ENCODE data around the gene AMPH. TPM values are rescaled to one million over a fixed set of nuclear protein-coding genes. Genes with fewer than 3 reads are reported as not detected.
"Not testable (repeated sequence)": the region's sequence is repeated elsewhere in the genome, so short reads cannot be mapped to it uniquely, and the experiment has no call there.

The AMPH gene
- total RNA-seq, 2 donors from 2014 or later = not detected

DNA sequence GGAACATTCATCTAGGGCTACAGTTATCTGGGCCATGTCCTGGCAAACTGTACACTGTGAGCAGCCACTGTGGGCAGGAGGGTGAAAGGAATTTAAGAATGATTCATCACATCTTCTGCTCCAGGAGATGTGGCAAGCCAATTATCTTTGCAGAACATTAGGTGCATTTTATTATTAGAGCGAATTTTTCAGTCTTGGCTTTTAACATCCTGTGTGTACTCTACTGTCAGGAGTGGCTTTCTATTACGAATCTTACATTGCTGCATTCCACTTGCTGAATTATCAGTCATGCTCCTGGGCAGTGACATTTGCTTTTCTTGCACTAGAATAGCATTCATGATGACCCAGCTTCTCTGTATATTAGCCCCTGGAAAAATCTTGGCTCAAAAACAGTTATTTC, 248.5 kb downstream of the AMPH start:
- no peak for DNase-seq
- Mint-ChIP-seq H3K27me3 (no peaks in the 10 kb centered on the region), H3K4me1 (peaks cover 11% of the 10 kb centered on the region), H3K27ac (no peak overlapping the region), H3K36me3 (ENCODE audit: low read depth) (peaks cover 5% of the 10 kb centered on the region), H3K4me3 (no peak overlapping the region)
- no peaks in the 10 kb centered on the region for H3K9me3 ChIP-seq (ENCODE audit: control insufficient read depth, low read length, poor library complexity, severe bottlenecking)
- no peak for ATAC-seq

GRCh38 chr7:38375453-38375852, 255.7 kb downstream of the AMPH start:
- Mint-ChIP-seq H3K27ac (no peak overlapping the region), H3K27me3 (no peaks in the 10 kb centered on the region), H3K36me3 (ENCODE audit: low read depth) (peaks cover 13% of the 10 kb centered on the region), H3K4me1 (peaks cover 28% of the 10 kb centered on the region), H3K4me3 (no peak overlapping the region)
- DNase-seq (no peak), ATAC-seq (no peak)
- no peaks in the 10 kb centered on the region for H3K9me3 ChIP-seq (ENCODE audit: control insufficient read depth, low read length, poor library complexity, severe bottlenecking)

- Mint-ChIP-seq H3K27me3 (no peaks in the 10 kb centered on the region), H3K27ac (no peak overlapping the region), H3K36me3 (ENCODE audit: low read depth) (peaks cover 8% of the 10 kb centered on the region), H3K4me1 (peaks cover 30% of the 10 kb centered on the region), H3K4me3 (no peak overlapping the region)
- DNase-seq (peak; percentile 26 to 41 (median 26)), ATAC-seq (peak; percentile 68)
- H3K9me3 ChIP-seq (ENCODE audit: control insufficient read depth, low read length, poor library complexity, severe bottlenecking) = no peaks in the 10 kb centered on the region
These were observed 256.7 kb downstream of the AMPH start for GRCh38 chr7:38374507-38374906.

- H3K4me3 Mint-ChIP-seq = no peak overlapping the region
- DNase-seq (no peak), ATAC-seq (no peak)
- H3K36me3 Mint-ChIP-seq (ENCODE audit: low read depth) = peaks cover 8% of the 10 kb centered on the region
- H3K27me3 Mint-ChIP-seq = no peaks in the 10 kb centered on the region
- no peaks in the 10 kb centered on the region for H3K9me3 ChIP-seq (ENCODE audit: control insufficient read depth, low read length, poor library complexity, severe bottlenecking)
- peaks cover 29% of the 10 kb centered on the region for H3K4me1 Mint-ChIP-seq
- H3K27ac Mint-ChIP-seq = peak overlapping the region; percentile 78
These were observed 258.0 kb downstream of the AMPH start for GRCh38 chr7:38373155-38373554.

GRCh38 chr7:38372290-38372689, 258.9 kb downstream of the AMPH start:
- H3K36me3 Mint-ChIP-seq (ENCODE audit: low read depth) = peaks cover 8% of the 10 kb centered on the region
- no peak for ATAC-seq
- peak overlapping the region; percentile 78 for H3K27ac Mint-ChIP-seq
- no peaks in the 10 kb centered on the region for H3K27me3 Mint-ChIP-seq
- peaks cover 37% of the 10 kb centered on the region for H3K4me1 Mint-ChIP-seq
- H3K4me3 Mint-ChIP-seq = no peak overlapping the region
- no peak for DNase-seq
- H3K9me3 ChIP-seq (ENCODE audit: control insufficient read depth, low read length, poor library complexity, severe bottlenecking) = no peaks in the 10 kb centered on the region

DNA sequence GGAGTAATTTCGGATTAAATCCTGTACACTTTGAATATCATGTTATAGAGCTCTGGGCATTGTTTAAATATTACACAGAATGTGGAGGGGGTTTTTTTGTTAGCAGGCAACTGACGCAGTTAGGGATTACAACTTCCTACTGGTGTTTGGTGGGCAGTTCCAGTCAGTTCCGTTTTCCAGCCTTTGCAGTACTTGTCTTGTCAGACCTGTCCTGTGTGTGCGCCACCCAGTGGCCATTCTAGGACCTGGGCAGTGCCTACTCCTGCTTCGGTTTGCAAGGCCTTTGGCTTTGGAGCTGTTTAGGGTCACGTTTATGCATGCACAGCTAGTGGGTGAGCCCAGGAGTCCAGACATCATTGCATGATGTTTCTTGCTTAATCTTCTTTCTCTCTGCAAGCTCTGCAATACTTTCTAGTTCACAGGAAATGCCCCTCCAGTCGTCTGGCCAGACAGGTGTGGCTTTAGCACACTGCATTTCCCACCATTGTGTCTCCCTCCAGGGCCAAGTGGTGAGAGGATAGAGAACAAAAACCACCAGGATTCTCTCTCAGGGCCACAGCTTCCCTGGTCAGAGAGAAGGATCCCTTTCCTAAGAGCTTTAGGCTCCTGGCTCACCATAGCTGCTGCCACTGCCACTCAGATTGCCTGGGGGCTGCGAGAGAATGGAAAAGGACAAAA, 261.2 kb downstream of the AMPH start:
- peaks cover 45% of the 10 kb centered on the region for H3K4me1 Mint-ChIP-seq
- H3K4me3 Mint-ChIP-seq = peak overlapping the region; percentile 56

DNA sequence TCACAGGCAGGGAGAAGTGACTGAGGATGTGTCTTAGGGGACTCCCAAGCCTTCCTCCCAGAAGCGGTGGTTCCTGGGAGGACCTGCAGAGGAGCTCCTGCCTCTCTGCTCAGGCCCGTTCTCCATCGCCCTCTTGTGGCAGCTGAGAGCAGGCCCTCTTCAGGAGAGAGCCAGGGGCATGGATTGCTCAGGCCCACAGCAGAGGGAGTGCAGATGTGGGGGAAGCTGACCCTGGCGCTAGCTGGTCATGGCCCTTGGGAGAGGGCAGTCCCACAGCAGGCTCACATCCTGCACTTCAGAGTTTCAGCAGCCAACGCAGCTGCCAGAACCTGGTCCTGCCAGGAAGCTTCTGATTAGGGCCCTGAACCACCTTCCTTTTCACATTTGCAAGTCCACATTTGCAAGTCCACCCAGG, 263.0 kb downstream of the AMPH start:
- peak; percentile 67 to 78 (median 70) for DNase-seq
- H3K9me3 ChIP-seq (ENCODE audit: control insufficient read depth, low read length, poor library complexity, severe bottlenecking) = no peaks in the 10 kb centered on the region
- peaks cover 7% of the 10 kb centered on the region for H3K36me3 Mint-ChIP-seq (ENCODE audit: low read depth)
- H3K27ac Mint-ChIP-seq = peak overlapping the region; percentile 93
- H3K27me3 Mint-ChIP-seq = no peaks in the 10 kb centered on the region
- peaks cover 53% of the 10 kb centered on the region for H3K4me1 Mint-ChIP-seq
- peak; percentile 80 for ATAC-seq
- peak overlapping the region; percentile 77 for H3K4me3 Mint-ChIP-seq

More for the DNA sequence above, 261.2 kb downstream of the AMPH start:
- peak; percentile 62 to 68 (median 65) for DNase-seq
- Mint-ChIP-seq H3K27ac (peak overlapping the region; percentile 93), H3K27me3 (no peaks in the 10 kb centered on the region), H3K36me3 (ENCODE audit: low read depth) (peaks cover 5% of the 10 kb centered on the region)
- ATAC-seq = peak; percentile 73
- H3K9me3 ChIP-seq (ENCODE audit: control insufficient read depth, low read length, poor library complexity, severe bottlenecking) = no peaks in the 10 kb centered on the region

DNA sequence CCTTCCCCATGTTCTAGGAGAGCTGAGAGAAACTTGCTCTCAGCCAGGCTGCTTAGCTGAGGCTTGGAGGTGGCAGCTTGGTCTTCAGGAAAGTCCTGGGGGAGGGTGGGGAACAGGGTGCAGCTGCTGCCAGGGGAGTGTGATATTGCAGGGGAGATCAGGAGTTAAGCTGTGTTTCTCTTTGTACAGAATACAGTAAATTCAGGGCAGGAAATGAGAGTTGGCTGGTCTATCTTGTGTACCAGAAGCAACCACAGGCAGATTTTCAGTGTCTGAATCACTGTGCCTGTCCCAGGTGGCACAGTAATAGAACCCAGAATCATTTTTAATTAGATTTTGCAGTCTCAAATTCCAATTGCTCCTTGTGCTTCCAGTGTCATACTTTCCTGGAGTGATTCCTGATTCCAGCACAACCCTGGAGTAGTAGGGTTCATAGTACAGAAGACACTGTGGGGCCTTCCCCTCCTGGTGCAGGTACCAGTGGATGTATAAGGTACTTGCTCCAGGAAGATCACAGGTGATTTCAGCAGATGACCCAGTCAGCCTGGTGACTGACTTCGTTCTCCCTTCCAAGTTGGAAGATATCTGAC, 263.8 kb downstream of the AMPH start:
- H3K36me3 Mint-ChIP-seq (ENCODE audit: low read depth) = peaks cover 7% of the 10 kb centered on the region
- no peaks in the 10 kb centered on the region for H3K9me3 ChIP-seq (ENCODE audit: control insufficient read depth, low read length, poor library complexity, severe bottlenecking)
- no peaks in the 10 kb centered on the region for H3K27me3 Mint-ChIP-seq
- peak overlapping the region; percentile 93 for H3K27ac Mint-ChIP-seq
- peaks cover 57% of the 10 kb centered on the region for H3K4me1 Mint-ChIP-seq
- DNase-seq (no peak), ATAC-seq (peak; percentile 48)
- H3K4me3 Mint-ChIP-seq = peak overlapping the region; percentile 77

- DNase-seq (peak; percentile 56 to 65 (median 64)), ATAC-seq (peak; percentile 51)
- H3K36me3 Mint-ChIP-seq (ENCODE audit: low read depth); H3K9me3 ChIP-seq (ENCODE audit: control insufficient read depth, low read length, poor library complexity, severe bottlenecking); H3K27me3 Mint-ChIP-seq: not testable (repeated sequence)
- peaks cover 55% of the 10 kb centered on the region for H3K4me1 Mint-ChIP-seq
- H3K27ac Mint-ChIP-seq = peak overlapping the region; percentile 96
- H3K4me3 Mint-ChIP-seq = peak overlapping the region; percentile 90
These were observed 267.8 kb downstream of the AMPH start for GRCh38 chr7:38363379-38363778.

DNA sequence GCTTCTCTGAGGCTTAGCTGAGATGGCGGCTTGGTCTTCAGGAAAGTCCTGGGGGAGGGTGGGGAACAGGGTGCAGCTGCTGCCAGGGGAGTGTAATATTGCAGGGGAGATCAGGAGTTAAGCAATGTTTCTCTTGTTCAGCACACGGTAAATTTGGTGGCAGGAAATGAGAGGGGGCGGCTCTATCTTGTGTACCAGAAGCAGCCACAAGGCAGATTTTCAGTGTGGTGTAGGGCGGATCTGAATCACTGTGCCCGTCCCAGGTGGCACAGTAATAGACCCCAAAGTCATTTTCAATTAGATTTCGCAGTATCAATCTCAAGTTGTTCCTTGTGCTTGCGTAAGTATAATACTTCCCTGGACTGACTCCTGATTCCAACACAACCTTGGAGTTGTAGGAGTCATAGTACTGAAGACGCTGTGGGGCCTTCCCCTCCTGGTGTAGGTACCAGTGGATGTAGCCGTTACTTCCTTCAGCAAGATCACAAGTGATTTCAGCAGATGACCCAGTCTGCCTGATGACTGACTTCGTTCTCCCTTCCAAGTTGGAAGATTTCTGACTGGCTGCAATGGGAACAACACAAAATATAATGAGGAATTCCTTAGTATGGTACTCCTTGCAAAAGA, 268.4 kb downstream of the AMPH start:
- ATAC-seq (peak; percentile 56), DNase-seq (peak in 1 of 3 donors; percentile 24)
- H3K9me3 ChIP-seq (ENCODE audit: control insufficient read depth, low read length, poor library complexity, severe bottlenecking); H3K27me3 Mint-ChIP-seq; H3K36me3 Mint-ChIP-seq (ENCODE audit: low read depth): not testable (repeated sequence)
- peak overlapping the region; percentile 90 for H3K4me3 Mint-ChIP-seq
- H3K4me1 Mint-ChIP-seq = peaks cover 54% of the 10 kb centered on the region
- H3K27ac Mint-ChIP-seq = peak overlapping the region; percentile 96

GRCh38 chr7:38360776-38361175, 270.4 kb downstream of the AMPH start:
- H3K9me3 ChIP-seq (ENCODE audit: control insufficient read depth, low read length, poor library complexity, severe bottlenecking) = no peaks in the 10 kb centered on the region
- Mint-ChIP-seq H3K27me3 (no peaks in the 10 kb centered on the region), H3K36me3 (ENCODE audit: low read depth) (peaks cover 2% of the 10 kb centered on the region), H3K27ac (peak overlapping the region; percentile 98), H3K4me3 (peak overlapping the region; percentile 95), H3K4me1 (peaks cover 46% of the 10 kb centered on the region)
- ATAC-seq (no peak), DNase-seq (no peak)

- peaks cover 45% of the 10 kb centered on the region for H3K4me1 Mint-ChIP-seq
- ATAC-seq (peak; percentile 78), DNase-seq (peak; percentile 53 to 73 (median 65))
- H3K9me3 ChIP-seq (ENCODE audit: control insufficient read depth, low read length, poor library complexity, severe bottlenecking); H3K27me3 Mint-ChIP-seq; H3K36me3 Mint-ChIP-seq (ENCODE audit: low read depth): not testable (repeated sequence)
- H3K4me3 Mint-ChIP-seq = peak overlapping the region; percentile 95
- H3K27ac Mint-ChIP-seq = peak overlapping the region; percentile 98
These were observed 272.0 kb downstream of the AMPH start for GRCh38 chr7:38359071-38359601.

DNA sequence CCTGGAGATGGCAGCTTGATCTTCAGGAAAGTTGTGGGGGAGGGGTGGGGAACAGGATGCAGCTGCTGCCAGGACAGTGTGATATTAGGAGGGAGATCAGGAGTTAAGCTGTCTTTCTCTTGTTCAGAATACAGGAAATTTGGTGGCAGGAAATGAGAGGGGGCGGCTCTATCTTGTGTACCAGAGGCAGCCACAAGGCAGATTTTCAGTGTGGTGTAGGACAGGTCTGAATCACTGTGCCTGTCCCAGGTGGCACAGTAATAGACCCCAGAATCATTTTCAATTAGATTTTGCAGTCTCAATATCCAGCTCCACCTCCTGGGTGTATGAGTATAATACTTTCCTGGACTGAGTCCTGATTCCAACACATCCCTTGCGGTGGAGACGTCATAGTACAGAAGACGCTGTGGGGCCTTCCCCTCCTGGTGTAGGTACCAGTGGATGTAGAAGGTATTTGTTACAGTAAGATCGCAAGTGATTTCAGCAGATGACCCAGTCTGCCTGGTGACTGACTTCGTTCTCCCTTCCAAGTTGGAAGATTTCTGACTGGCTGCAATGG, 272.8 kb downstream of the AMPH start:
- not testable (repeated sequence) for H3K9me3 ChIP-seq (ENCODE audit: control insufficient read depth, low read length, poor library complexity, severe bottlenecking); DNase-seq; H3K36me3 Mint-ChIP-seq (ENCODE audit: low read depth); H3K27me3 Mint-ChIP-seq
- Mint-ChIP-seq H3K4me3 (peak overlapping the region; percentile 95), H3K4me1 (peaks cover 48% of the 10 kb centered on the region), H3K27ac (peak overlapping the region; percentile 98)
- peak; percentile 43 for ATAC-seq

Measured in T-helper 17 cell (primary cell).